Skeletal muscle satellite cell (primary cell): Measurements from ENCODE around the gene SBNO1.
A peak's percentile ranks its signal among the peaks of the same experiment; 100 is the strongest.

Source experiments
- H3K27me3 ChIP-seq: 2 replicates; pipeline ENCODE4 v1.7.0; 2013; ENCODE audit warnings: low read length; ENCODE audit not compliant: control insufficient read depth, insufficient read depth
- H3K36me3 ChIP-seq: 2 replicates; pipeline ENCODE4 v1.7.0; 2013; ENCODE audit warnings: mild to moderate bottlenecking, control low read depth, low read length; ENCODE audit not compliant: insufficient read depth
- H3K4me1 ChIP-seq: 2 replicates; pipeline ENCODE4 v1.7.0; 2013; ENCODE audit warnings: low read length; ENCODE audit not compliant: control insufficient read depth, insufficient read depth
- H3K4me2 ChIP-seq: 2 replicates; pipeline ENCODE4 v1.7.0; 2013; ENCODE audit warnings: mild to moderate bottlenecking, low read length
- H3K4me3 ChIP-seq: 2 replicates; pipeline ENCODE4 v1.7.0; 2013; ENCODE audit warnings: low read length
- H3K9ac ChIP-seq: 2 replicates; pipeline ENCODE4 v1.7.0; 2013; ENCODE audit warnings: mild to moderate bottlenecking, low read depth, low read length, moderate library complexity
- H3K9me3 ChIP-seq: replicated peaks from 2 replicates; pipeline ENCODE4 v1.7.0; 2013; ENCODE audit warnings: mild to moderate bottlenecking, control low read depth, low read length

Gene SBNO1

GRCh38 chr12:123283461-123283860, 81.2 kb downstream of the SBNO1 start:
- Histone ChIP-seq H3K27me3 (no peaks in the 10 kb centered on the region), H3K4me1 (no peaks in the 10 kb centered on the region), H3K36me3 (peaks cover 2% of the 10 kb centered on the region), H3K9me3 (no peaks in the 10 kb centered on the region), H3K9ac (no peak overlapping the region), H3K4me3 (no peak overlapping the region), H3K4me2 (no peak overlapping the region)

GRCh38 chr12:123282111-123282510, 82.5 kb downstream of the SBNO1 start:
- Histone ChIP-seq H3K4me2 (no peak overlapping the region), H3K9ac (no peak overlapping the region), H3K36me3 (no peaks in the 10 kb centered on the region), H3K27me3 (no peaks in the 10 kb centered on the region), H3K9me3 (no peaks in the 10 kb centered on the region), H3K4me1 (no peaks in the 10 kb centered on the region), H3K4me3 (no peak overlapping the region)

- H3K4me2 ChIP-seq: no peak overlapping the region
- no peak overlapping the region for H3K9ac ChIP-seq
- H3K27me3 ChIP-seq: no peaks in the 10 kb centered on the region
- H3K36me3 ChIP-seq: no peaks in the 10 kb centered on the region
- H3K9me3 ChIP-seq: no peaks in the 10 kb centered on the region
- no peaks in the 10 kb centered on the region for H3K4me1 ChIP-seq
- no peak overlapping the region for H3K4me3 ChIP-seq
Observed at GRCh38 chr12:123280971-123281370, 83.7 kb downstream of the SBNO1 start.

GRCh38 chr12:123278101-123278627, 86.5 kb downstream of the SBNO1 start:
- Histone ChIP-seq H3K4me2 (no peak overlapping the region), H3K36me3 (no peaks in the 10 kb centered on the region), H3K27me3 (no peaks in the 10 kb centered on the region), H3K4me3 (no peak overlapping the region), H3K9ac (no peak overlapping the region), H3K9me3 (no peaks in the 10 kb centered on the region), H3K4me1 (no peaks in the 10 kb centered on the region)

GRCh38 chr12:123273166-123273565, 91.5 kb downstream of the SBNO1 start:
- Histone ChIP-seq H3K4me2 (no peak overlapping the region), H3K4me1 (peaks cover 18% of the 10 kb centered on the region), H3K36me3 (no peaks in the 10 kb centered on the region)

GRCh38 chr12:123271001-123271668, 93.5 kb downstream of the SBNO1 start:
- H3K27me3 ChIP-seq: no peaks in the 10 kb centered on the region
- H3K4me2 ChIP-seq: peak overlapping the region; percentile 100
- H3K36me3 ChIP-seq: peaks cover 11% of the 10 kb centered on the region
- peak overlapping the region; percentile 93 for H3K4me3 ChIP-seq
- no peaks in the 10 kb centered on the region for H3K9me3 ChIP-seq
- H3K4me1 ChIP-seq: peaks cover 38% of the 10 kb centered on the region
- H3K9ac ChIP-seq: peak overlapping the region; percentile 97

More at GRCh38 chr12:123273166-123273565, 91.5 kb downstream of the SBNO1 start:
- Histone ChIP-seq H3K27me3 (no peaks in the 10 kb centered on the region), H3K4me3 (no peak overlapping the region), H3K9ac (no peak overlapping the region), H3K9me3 (no peaks in the 10 kb centered on the region)

GRCh38 chr12:123270214-123271000, 94.2 kb downstream of the SBNO1 start:
- Histone ChIP-seq H3K9ac (peak overlapping the region; percentile 97), H3K4me2 (peak overlapping the region; percentile 100), H3K4me1 (peaks cover 43% of the 10 kb centered on the region), H3K27me3 (no peaks in the 10 kb centered on the region), H3K36me3 (peaks cover 18% of the 10 kb centered on the region), H3K4me3 (peak overlapping the region; percentile 93), H3K9me3 (no peaks in the 10 kb centered on the region)

GRCh38 chr12:123269896-123270213, 94.8 kb downstream of the SBNO1 start:
- peak overlapping the region; percentile 100 for H3K4me2 ChIP-seq
- H3K9ac ChIP-seq: peak overlapping the region; percentile 97
- H3K27me3 ChIP-seq: no peaks in the 10 kb centered on the region
- H3K36me3 ChIP-seq: peaks cover 24% of the 10 kb centered on the region
- peak overlapping the region; percentile 93 for H3K4me3 ChIP-seq
- H3K4me1 ChIP-seq: peaks cover 43% of the 10 kb centered on the region
- no peaks in the 10 kb centered on the region for H3K9me3 ChIP-seq

- Histone ChIP-seq H3K4me3 (peak overlapping the region; percentile 93), H3K9me3 (no peaks in the 10 kb centered on the region), H3K27me3 (no peaks in the 10 kb centered on the region), H3K9ac (peak overlapping the region; percentile 97), H3K36me3 (peaks cover 25% of the 10 kb centered on the region), H3K4me1 (peaks cover 43% of the 10 kb centered on the region), H3K4me2 (peak overlapping the region; percentile 100)
Observed at GRCh38 chr12:123269395-123269892, 95.2 kb downstream of the SBNO1 start.

- Histone ChIP-seq H3K4me1 (peaks cover 43% of the 10 kb centered on the region), H3K36me3 (peaks cover 27% of the 10 kb centered on the region), H3K27me3 (no peaks in the 10 kb centered on the region), H3K9me3 (no peaks in the 10 kb centered on the region), H3K9ac (peak overlapping the region; percentile 97), H3K4me2 (peak overlapping the region; percentile 100), H3K4me3 (peak overlapping the region; percentile 93)
Observed at GRCh38 chr12:123268850-123269249, 95.8 kb downstream of the SBNO1 start.

GRCh38 chr12:123267991-123268843, 96.4 kb downstream of the SBNO1 start:
- H3K4me1 ChIP-seq: peaks cover 43% of the 10 kb centered on the region
- peak overlapping the region; percentile 93 for H3K4me3 ChIP-seq
- H3K9ac ChIP-seq: peak overlapping the region; percentile 97
- H3K36me3 ChIP-seq: peaks cover 33% of the 10 kb centered on the region
- peak overlapping the region; percentile 100 for H3K4me2 ChIP-seq
- no peaks in the 10 kb centered on the region for H3K9me3 ChIP-seq
- no peaks in the 10 kb centered on the region for H3K27me3 ChIP-seq
